ENCODE data around the gene VWF.
A peak's percentile ranks its signal among the peaks of the same experiment; 100 is the strongest.
"Not testable (repeated sequence)": the region's sequence is repeated elsewhere in the genome, so short reads cannot be mapped to it uniquely, and the experiment has no call there.

The VWF gene

DNA sequence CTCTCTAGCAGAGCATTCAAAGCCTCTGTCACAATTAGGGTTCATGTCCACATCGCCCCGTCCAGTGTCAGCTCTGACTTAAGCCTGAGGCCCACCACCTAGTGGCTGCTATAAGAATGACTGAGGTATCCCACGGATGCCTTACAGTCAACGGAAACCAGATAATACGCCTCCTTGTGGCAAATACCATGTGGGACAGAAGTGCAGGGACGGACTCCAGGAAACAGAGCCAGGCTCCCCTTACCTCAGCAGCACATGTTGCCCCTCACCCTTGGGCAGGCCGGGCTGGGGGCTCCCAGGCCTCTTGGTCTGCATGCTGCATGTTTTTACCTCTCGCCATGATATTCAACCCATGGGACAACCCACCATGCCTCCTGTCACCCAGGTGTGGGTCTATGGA is 86.3 kb downstream of the VWF start:
- DNase-seq = peak in 4 of 56 donors; percentile 5 to 24 (median 12)

DNA sequence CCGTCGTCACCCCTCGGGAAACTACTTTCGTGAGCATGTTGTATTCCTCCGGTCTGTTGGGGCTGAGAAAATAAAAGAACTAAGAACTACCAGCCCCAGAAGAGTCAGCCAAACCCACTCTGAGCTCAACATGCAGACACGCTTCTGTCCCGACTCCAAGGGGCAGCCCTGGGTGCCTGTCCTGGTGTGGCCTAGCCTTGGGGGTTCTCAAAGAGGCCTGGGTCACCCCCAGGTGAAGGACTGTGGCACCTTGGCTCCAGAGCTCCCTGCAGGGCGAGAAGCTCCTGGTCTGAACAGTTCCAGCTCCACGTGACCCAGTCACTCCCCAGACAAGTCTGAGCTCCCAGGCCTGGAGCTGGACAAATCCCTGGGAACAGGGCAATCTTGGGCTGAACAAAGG is 87.0 kb downstream of the VWF start:
- DNase-seq = no peak

DNA sequence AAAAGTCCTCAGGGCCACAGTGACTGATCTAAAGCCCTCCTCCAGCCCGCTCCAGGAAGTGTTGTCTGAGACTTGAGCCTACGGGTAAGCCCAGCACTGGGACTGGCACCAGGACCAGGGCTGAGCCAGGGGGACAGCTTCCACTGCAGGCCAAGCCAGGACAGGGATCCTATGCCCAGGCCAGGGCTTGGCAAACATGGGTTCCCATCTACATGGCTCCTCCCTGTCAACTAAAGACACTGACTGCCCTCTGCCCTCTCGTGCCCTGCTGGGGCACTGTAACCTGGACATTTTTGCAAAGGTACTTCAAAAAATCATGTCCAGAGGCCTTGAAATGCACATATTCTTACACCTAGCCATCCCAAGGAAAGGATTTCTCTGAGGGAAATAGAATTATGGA is 88.0 kb downstream of the VWF start:
- no peak for DNase-seq

DNA sequence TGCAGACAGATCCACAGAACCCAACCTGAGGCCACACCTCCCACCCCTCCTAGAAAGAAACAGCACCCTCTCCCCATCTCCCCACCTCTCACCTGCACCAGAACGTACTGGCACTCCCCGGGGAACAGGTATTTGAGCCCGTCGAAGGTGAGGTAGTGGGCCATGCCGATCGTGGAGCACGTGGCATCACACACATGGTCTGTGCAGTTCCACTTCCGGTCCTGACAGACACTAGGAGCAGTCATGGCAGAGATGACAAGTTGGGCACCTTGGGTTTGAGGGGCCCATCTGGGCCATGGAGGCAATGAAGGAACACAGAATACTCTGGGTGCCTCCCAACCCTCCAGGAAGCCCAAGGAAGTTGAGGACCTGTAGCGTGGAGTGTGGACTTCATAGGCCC is 89.9 kb downstream of the VWF start:
- no peak for DNase-seq

DNA sequence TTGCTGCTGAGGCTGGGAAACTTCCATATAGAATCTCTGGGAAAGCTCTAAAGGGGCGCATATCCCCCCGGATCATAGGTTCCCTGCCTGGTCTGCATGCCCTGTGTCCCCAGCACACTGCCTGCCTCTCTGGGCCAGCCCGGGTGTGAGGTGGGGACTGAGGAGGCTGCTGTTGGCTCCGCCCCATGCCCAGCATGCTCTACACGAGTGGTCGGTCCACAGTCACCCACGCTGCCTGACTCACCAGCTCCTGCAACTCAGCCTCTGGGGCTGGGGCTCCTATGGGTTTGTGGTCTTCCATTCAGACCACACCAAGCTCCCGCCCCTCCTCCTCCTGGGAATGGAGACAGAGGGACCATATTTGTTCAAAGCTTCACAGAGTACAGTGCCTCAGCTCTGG is 90.9 kb downstream of the VWF start:
- no peak for DNase-seq

DNA sequence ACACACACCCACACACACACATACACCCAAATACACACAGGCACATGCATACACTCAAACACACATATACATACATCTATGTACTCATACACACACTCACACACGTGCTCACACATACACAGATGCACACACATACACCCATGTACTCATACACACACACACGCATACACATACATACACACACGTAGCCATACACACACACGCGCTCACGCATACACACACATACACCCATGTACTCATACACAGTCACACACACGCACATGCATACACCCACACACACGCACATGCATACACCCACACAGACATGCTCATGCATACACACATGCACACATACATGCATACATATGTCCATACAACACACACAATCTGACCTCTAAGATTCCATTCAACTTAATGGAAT is 91.7 kb downstream of the VWF start:
- no peak for DNase-seq

DNA sequence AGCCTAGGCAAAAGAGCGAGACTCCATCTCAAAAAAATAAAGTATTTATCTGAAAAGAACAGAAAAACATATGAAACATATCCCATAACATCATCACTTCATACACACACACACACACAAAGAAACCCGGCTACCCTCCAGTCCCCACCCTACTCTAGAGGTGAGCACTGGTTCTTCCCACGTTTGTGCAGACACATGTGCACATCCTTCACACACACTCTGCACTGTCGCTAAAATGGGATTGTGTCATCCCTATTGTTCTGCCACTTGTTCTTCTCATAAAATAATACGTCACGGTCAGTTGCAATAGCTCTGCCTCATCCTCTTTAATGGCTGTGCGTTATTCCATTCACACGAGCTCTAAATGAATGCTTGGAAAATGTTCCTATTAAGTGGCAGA is 93.5 kb downstream of the VWF start:
- DNase-seq = no peak

DNA sequence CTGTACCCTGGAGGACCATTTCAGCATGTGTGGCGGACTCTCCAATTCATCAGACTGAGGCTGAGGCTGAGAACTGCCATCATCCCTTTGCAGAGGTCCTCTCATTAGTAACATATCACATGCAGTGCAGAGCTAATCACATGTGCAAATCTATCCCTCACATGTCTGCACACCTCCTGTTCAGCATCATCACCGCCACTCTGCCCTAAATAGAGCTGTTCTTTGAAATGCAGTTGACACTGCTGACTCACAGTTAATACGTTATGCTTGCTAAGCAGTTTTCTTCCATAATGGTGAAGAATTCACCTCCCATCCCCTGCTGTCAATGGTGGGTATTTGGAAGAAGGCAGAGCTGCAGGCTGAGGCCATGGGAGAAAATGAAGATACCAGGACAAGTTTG is 94.4 kb downstream of the VWF start:
- DNase-seq = no peak

DNA sequence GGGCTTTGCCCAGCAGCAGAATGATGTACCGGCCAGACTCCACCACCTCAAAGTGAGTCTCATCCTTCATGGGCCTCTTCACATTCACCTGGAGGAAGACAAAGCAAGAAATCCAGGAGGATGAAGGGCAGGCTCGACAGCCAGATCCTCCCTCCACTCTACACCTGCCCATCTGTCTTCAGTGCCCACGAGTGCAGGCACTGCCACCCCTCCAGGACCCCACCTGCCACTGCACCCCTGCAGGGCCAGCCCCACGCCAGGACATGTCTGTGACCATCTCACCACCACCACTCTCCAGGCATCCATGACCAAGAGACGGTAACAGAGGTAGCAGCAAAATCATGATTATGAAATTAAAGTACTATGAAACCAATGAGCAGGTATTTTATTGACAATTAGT is 95.1 kb downstream of the VWF start:
- DNase-seq = no peak

DNA sequence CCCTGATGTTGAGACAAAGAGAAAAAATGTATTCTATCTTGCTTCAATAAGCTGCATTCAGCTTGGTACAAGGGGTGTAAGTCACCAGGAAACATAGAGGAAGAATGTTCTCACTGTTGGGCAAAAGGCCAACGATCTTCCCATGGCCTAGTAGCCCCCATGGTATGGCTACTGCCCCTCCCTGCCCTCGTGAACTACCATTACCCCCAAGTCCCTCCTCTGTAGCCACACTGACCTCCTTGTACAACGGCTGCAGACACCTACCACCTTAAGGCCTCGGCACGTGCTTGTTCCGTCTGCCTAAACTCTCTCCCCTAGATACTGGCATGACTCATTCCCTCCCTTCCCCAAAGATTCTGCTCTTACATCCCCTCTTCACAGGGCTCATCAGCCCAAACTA is 97.5 kb downstream of the VWF start:
- no peak for DNase-seq

DNA sequence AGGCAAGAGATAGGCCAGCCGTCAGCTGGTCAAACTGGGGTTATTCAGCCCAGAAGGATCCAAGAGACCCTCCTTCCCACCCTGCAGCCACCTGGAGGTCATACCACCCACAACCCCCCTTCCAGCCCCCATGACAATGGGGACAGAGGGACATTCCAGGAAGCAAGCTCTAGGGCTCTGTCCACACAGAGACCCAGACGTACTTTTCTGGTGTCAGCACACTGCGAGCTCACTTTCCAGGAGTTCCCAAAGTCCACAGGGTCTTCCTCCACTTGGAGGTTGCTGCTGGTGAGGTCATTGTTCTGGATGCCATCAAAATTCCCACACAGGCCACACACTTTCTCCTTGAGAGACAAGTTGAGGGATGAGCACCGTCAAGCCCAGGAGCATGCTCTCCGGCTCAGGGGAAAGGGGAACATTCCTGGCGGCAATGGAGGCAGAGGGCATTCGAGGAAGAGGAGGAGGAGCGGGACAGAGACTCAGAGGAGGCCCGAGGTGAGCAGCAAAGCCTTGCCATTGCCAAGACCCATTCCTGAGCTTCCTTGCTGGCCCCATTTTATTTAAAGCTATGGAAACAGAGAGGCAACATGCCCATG is 98.7 kb downstream of the VWF start:
- DNase-seq = not testable (repeated sequence)

DNA sequence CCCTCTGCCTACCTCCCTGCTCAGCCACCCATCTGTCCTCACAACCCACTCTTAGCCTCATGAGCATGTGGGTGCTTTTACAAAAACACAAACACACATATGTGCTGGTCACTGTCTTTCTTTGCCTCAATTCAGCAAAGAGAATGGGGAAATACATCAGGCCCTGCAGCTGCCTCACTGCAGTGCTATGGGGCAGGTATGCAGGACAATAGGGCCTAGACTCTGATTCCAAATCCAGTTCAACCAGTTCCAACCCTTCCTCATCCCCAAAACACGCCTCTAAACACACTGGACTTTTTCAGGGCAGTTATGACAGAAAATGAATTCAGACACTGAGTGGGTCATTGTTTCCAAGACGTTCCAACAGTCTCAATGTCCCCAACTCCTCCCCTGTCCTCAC is 100.4 kb downstream of the VWF start:
- DNase-seq = not testable (repeated sequence)

DNA sequence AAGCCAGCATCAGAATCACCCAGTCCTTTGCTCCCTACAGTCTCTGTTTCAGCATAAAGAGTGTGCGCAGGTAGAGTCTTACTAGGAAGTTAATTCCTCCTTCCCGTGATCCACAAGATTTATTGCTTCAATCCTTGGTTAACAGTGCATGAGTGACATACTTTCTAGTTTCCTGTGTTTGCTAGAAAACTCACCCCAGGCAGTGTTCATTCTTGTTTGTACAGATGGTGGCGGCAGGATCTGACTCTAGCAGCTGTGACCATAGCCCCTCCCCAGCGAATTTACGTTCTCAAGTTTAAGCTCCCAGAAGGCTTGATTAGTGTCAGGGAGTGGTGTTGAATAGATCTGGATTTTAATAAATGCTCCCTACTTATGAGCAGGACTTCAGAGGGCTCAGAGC is 103.5 kb downstream of the VWF start:
- no peak for DNase-seq

DNA sequence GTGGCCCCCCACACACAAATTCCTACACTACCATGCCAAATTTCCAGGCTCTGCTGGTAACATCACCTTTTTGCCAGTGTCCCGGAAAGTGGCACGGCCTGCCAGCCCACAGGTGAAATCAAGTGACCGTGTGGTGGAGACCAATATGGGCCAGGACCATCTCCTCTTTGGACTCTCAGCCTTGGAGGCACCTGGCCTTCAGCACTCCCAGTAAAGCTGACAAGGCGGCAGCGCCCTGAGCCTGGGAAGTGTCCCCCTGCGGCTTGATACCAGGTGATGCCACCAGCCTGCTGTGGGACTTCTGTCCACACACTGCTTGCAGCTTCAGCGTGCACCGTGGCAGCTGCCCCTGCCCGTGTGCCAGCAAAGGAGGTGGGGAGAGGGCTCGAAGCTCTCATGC is 104.0 kb downstream of the VWF start:
- not testable (repeated sequence) for DNase-seq

DNA sequence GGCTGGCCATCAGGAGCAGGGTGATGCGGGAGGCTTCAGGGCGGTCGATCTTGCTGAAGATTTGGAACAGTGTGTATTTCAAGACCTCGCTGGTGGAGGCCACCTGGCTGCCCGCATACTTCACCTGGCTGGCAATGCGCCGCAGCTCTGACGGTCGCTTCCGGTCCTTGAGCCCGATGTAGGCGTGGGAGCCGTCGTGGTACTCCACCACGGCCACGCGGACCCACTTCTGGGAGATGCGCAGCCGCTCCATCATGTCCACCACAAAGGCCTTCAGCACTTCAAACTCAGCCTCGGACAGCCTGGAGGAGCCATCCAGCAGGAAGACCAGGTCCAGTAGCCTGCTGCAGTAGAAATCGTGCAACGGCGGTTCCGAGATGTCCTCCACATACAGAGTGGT is 105.2 kb downstream of the VWF start:
- not testable (repeated sequence) for DNase-seq

DNA sequence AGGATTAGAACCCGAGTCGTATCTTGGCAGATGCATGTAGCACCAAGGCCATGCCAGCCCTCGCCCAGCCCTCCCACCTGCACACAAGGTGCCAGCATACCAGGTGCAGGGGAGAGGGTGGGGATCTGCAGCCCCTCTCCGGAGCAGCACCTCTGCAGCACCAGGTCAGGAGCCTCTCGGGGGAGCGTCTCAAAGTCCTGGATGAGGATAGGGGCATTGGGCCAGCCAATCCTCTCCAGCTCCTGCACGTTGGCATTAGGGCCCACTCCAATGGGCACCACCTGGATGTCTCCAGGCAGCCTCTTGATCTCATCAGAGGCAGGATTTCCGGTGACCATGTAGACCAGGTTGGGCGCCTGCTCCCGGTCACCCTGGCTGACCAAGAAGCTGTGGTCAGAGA is 106.2 kb downstream of the VWF start:
- no peak for DNase-seq

DNA sequence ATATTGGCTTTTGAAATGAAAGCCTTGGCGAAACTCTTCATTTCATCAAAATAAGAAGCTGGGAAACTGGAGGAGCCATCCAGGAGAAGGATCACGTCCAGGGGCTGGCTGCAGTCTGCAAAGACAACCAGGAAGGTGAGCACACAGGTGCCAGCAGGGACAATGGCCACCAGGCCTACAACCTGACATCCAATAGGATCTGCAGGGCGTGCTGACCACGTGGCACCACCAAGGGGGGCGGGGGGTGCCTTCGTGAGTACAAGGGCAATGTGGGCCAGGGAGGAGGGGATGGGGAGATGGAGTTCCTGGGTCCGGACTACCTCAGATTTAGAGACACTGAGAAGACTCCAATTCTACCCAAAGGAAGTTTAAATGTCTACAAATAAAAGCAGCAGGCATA is 107.7 kb downstream of the VWF start:
- no peak for DNase-seq

DNA sequence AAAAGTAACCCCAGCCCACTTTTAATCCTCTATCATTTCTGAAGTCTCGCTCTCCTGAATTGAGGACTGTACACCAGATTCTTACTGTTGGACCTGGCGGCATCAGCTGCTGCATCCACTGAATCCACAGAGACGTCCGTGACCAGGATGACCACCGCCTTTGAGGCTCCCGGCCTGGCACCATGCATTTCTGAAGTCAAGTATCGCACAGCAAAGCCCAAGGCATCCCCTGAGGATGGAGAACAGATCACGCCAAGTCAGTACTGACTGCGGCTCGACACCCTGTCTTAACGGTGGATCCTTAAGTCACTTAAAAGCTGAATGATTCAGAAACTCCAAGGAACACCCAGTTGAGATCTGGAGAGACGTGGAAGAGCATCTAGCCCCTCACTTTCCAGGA is 108.5 kb downstream of the VWF start:
- not testable (repeated sequence) for DNase-seq

DNA sequence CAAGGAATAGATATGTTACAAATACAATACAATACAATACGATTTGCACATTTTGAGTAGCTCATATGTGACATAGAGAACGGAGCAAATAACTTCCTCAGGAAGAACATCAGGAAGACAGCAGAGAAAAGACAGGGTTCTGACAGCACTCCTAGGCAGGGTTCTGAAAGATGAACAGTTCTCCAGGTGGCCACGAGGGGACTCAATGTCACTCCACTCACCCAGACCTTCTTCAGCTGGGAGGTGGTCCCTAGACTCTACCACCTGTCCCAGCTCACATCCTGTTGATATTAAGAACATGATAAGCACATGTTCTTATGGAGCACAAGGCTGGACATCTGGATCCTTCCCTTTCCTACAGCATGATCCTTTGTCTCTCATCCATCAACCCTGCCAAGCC is 109.2 kb downstream of the VWF start:
- not testable (repeated sequence) for DNase-seq

DNA sequence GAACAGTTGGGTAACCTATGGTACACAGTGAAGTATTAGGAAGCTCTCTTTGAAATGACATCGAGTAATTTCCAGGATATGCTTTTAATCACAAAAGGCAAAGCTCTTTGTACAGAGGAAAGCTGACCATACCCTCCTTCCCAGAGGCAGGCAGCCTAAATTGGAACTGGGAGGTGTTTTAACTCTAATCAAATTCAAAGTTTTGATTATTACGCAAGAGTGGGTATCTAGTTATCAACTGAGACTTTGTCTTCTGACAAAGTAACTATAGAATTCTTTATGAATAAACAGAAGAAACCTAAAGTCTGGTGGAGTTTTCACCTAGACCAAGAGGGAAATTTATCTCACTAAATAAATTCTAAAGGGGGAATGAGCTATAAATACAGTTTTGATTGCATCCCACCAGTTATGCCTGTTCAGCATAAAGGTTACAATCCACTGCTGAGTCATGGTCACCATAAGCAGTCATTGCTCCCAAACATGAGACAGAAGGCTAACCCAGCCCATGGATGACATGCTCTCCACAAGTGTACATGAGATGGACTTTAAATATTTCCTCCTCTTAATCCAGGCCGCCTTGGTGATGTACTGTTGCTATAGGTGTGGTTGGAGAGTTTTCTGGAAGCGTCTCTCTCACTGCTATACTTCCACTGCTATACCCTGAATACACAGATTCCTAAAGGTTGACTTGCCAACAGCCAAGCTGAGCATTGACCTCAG is 113.7 kb downstream of the VWF start:
- not testable (repeated sequence) for DNase-seq

DNA sequence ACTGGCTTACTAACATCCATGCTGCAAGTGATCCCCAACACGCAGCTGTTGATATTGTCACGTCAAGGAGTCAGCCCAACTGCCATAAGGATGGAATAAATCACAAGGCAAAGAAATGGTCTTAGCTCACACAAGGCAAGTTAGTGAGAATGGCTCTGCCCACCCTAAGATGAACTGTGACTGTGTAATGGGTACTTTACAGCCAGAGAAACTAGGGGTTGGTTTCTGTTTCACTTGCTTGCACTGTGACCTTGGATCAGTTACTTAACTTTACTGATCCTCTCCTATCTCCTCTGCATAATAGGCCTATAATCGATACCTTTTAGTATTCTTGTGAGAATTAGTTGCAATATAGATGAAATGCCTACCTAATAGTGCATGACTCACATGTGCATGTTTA is 127.2 kb downstream of the VWF start:
- DNase-seq = no peak

DNA sequence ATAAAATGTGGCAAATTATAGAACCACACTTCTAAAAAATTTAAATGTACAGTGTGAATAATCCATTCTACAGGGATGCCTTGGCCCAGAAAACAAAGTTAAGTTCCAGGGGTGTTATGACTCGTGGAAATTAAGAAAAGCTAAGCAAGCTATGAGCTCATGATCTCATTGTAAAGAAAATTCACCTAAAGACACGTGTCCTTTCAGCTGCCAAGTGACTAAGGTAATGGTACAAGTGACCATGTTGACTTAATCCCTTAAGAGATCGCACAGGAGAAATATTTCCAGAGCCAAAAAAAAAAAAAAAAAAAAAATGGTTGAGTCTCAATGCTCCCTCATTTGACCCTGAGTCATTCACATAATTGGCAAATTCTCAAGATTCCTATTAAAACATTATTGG is 128.0 kb downstream of the VWF start:
- no peak for DNase-seq

DNA sequence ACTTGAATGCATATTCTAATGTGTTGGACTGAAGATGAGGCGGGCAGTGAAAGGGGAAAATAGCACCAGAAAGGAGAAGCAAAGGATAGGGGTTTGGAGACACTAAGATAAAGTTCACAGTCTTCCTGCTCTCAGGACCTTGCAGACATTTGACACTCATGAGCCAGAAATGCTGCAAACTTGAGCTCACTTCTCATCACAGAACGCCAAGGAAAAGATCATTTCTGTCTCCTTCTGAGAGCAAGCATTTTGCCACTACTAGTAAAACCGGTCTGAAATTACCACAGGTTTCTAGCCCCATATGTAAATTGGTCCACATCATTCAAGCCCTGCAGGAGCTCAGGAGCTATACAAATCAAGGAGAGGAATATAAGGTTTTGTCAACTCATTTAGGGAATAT is 134.8 kb downstream of the VWF start:
- no peak for DNase-seq
